GM19372 (cell line): ENCODE data around the gene PTPN22.
"Not testable (repeated sequence)": the region's sequence is repeated elsewhere in the genome, so short reads cannot be mapped to it uniquely, and the experiment has no call there.

Source experiments
- ATAC-seq: cut with Tn5 transposase; IDR thresholded peaks from one replicate; pipeline ENCODE4 v1.9.1; 2021; ENCODE audit warnings: mild to moderate bottlenecking, low read depth, moderate library complexity; ENCODE audit not compliant: unreplicated experiment

PTPN22 gene

GRCh38 chr1:113854234-113854633 is 17.3 kb downstream of the PTPN22 start:
- no peak for ATAC-seq

DNA sequence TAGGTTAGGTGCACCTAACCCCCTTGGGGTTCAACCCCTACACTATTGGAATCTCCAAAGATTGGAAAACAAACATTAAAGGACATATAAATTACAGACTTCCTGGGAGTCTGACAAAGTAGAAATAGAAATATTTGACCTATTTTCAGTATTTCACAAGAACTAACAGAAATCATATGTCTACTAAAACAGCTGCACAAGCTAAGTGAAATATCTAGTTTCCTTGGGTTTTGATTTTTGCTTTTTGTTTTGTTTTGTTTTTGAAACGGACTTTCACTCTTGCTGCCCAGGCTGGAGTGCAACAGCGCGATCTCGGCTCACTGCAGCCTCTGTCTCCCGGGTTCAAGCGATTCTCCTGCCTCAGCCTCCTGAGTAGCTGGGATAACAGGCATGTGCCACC is 18.8 kb downstream of the PTPN22 start:
- not testable (repeated sequence) for ATAC-seq

DNA sequence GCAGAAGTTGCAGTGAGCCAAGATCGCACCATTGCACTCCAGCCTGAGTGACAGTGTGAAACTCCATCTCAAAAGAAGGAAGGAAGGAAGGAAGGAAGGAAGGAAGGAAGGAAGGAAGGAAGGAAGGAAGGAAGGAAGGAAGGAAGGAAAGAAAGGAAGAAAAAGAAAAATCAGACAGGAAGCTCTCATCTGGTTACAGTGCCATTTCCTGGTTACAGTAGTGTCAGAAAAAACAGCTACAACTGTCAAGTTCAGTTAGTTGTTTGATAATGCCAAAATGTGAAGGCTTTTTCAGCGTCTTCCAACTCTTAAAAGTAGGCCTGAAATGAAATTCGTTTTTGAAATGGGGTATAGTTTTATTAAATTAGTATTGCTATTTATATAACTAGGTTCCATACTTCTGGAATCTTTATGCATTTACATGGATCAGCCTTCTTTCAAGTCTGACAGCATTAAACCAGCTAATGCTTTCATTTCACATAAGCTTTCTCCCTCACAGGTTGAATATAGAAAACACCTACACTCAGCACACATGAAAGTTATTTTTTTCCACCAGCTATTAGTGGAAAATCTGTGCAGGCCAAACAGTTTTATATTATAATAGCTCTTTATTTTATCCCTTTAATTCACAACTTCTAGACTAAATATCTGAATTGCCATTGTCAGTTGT is 21.2 kb downstream of the PTPN22 start:
- no peak for ATAC-seq

DNA sequence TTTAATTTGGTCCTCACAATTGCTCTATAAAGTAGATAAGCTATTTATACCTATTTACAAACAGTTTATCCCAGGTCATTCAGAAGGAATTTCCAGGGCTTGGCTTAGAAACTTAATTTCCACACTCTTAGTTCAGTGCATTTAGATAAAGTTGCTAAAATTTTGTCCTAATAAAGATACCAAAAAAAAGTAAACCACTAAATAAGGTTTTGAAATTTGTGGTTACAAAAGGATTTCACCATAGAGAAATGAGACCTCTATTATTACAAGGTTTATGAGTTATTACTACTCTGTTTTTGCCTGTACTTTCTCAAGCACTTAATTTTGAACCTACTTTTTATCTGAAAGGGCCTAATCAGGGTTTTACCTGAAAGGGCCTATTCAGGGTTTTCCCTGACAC is 22.4 kb downstream of the PTPN22 start:
- ATAC-seq, result no peak

- no peak for ATAC-seq
Observed at GRCh38 chr1:113846391-113847035, 25.0 kb downstream of the PTPN22 start.

- no peak for ATAC-seq
Observed at GRCh38 chr1:113836534-113836933, 35.0 kb downstream of the PTPN22 start.

DNA sequence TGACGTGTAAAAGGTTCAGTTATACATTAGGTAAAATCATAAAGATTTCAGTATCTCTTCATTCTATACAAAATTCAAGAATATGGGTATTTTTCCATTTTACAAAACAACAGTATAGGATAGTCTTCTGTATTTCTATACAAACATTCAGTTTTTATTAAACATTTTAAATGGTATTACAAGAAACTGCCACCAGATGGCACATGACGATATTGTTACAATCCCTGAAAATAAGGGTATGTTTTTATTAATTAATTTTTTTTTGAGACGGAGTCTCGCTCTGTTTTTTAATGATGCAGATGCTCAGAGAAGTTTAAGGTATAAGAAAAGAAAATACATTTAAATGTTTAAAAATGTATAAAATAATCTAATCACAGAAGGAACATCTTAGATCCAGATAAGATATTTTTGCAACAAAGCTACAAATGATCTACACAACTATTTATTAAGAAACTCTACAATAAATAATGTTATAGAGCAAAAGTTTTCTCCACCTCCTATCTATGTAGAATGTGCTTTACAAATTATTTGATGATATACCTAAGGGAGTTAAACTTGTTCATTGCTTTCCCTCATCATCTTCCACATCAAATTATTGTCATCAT is 35.7 kb downstream of the PTPN22 start:
- no peak for ATAC-seq

DNA sequence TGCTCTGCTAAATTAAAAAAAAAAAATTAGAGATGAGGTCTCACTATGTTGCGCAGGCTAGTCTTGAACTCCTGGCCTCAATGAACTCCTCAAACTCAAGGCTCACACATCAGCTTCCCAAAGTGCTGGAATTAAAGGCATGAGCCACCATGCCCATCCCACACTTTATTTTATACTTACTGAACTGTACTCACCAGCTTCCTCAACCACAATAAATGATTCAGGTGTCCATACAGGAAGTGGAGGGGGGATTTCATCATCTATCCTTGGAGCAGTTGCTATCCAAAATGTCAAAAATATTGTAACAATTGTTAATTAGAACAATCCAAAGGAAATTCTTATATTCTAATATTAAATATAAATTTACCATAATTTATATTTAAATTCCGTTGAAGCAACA is 36.8 kb downstream of the PTPN22 start:
- ATAC-seq, result no peak

GRCh38 chr1:113830039-113830438 is 41.5 kb downstream of the PTPN22 start:
- ATAC-seq, result no peak

DNA sequence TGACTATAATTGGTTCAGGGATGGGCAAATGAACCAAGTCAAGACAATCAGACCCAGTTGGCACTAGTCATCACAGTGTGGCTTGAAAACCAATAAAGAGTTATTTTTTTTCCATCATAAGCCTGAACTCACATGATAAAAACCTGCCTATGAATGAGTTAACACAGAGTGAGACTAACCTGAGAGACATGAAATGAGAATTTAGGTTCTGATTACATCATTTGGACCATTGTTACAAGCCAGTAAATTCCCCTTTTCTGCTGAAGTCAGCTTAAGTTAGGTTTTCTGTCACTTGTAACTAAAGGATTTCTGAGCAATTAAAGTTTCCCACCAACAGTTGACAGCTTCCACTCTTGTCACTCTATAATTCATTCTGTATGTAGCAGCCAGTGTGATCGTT is 49.6 kb downstream of the PTPN22 start:
- no peak for ATAC-seq

- no peak for ATAC-seq
Observed at GRCh38 chr1:113818578-113818977, 52.9 kb downstream of the PTPN22 start.

DNA sequence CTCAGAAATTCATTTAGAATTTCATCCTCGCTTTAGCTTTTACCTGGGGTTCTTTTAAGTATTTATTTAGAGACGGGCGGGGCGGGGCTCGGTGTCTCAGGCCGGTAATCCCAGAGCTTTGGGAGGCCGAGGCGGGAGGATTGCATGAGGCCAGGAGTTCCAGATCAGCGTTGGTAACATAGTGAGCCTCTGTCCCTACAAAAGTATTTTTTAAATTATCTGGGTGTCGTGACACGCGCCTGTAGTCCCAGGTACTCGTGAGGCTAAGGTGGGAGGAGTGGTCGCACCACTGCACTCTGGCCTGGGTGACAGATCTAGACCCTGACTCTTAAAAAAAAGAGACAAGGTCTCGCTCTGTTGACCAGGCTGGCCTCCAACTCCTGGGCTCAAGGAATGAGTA is 58.3 kb downstream of the PTPN22 start:
- ATAC-seq, result no peak

DNA sequence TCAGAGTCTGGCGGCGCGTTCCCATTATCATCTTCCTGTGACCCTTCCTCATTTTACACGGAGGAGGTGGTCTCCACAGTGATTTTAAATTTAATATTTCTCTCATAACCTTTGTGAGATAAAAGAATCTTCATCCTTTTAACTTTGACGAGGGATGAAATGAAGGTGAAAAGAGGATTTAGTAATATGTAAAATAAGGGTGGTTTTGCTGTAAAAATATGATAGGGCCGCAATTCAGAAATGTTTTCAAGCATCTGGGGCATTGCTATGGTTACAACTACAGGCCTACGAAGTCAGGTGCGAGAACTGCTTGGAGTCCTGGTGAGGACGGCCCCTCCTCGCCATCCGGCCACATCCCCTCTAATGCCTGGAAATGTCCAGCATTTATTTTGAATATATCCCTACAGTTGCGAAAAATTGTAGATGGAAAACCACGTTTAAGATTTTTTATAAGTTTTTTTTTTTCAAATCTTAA is 58.8 kb downstream of the PTPN22 start:
- ATAC-seq, result no peak

DNA sequence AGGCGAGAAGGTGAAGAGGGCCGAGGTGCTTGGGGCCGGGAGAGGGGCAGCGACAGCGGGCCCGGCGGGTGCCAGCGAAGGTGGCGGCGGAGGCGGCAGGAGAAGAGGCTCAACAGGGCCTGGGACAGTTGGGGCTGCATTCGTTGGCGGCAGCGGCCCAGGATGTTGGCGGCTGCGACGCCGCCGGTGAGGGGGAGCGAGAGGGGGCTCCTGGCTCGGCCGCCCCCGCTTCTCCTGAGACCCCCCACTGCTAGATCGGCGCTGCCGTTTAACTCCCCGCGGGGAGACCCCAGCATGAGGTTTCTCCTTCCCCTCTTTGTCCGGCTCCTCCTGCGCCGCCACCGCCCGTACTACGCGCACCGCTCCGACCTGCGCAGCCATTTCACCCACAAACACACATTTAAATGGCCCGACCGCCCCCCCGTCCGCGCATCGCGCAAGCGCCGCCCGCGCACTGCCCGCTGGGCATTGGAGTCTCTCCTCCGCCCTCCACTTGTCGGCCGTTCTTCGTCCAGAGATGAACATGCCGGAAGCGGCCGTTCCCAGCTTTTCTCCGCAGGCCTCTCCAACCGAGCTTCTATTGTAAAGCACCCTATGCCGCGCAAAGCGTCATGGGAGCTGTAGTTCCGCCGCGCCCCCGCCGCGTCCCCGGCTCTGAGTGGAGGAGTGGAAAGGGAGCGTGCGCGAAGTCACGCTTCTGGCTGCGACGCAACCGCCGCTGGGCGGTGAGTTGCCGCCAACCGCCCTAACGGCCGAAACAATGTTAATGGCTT is 59.4 kb downstream of the PTPN22 start, which contains the start of gene RSBN1:
Gene RSBN1 (minus strand): TSS at position 589 of the 773 bp plus-strand sequence. CDS start 64 bp downstream, at position 525.
- peak; percentile 87 for ATAC-seq

DNA sequence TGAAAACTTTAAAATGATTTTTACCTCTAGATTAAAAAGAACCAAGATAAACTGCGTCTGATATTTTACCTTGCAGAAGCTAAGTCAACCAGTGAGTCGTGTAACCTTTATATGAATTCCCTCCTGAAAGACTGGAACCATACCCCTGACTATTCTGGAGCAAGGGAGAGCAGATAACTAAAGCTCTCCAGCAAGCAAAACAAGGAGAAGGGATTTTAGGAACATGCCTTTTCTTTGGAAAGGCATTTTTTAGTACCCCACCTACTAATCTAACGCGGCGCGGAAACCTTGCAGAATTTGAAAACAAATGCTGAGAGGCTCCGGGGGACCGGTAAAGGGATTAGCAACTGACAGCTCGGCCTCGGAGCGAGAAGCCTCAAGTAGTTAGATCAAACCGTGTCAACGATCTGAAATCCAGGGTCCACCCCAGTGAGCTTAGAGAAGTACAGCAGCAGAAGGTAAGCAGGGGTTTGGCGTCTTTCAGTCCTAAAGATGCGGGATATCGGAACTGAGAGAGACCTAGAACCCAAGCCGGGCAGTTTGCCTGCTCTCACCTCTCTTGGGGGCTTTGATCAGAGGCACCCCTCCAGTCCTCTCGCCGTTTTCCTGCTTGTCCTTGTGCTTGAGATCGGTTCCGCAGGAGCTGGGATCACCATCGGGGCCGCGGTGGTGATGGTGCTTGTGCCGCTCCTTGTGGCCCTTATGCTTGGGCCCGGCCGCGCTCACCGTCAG is 60.2 kb downstream of the PTPN22 start:
- no peak for ATAC-seq

DNA sequence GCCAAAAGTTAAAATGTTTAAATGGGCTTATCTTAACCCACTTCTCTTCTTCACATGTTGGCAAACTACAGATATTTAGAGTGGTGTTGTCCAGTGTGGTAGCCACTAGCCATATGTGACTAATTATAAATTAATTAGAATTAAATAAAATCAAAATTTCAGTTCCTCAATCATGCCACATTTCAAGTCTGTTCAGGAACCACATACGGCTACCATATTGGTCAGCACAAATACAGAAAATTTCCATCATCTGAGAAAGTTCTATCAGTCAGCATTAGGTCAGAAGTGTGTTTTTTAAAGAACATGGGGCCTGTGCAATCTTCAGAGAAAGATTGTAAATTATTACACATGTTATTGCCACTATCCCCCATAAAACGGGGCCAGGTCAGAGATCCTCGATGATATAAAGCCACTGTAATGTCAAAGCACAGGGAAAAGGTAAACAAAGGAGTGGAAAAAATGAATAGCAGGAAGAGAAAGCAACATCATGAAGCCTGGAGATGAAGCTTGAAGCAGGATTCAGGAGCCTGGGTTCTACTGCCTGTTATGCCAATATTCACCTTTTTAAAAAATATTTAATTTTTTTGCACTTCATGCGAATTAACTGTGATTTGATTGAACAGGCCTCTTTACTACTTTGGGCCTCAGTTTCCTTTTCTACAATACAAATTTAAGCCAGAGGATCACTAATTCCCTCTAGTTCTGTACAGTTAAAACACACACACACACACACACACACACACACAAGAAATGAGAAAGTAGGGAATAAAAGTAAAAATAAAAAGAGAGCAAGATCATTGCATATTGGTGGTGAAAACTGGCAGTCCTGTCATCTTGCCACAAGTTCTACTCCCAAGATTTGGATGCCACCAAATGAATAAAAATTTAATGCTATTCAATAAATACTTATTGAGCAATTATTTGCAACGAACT is 61.6 kb downstream of the PTPN22 start:
- ATAC-seq, result no peak

DNA sequence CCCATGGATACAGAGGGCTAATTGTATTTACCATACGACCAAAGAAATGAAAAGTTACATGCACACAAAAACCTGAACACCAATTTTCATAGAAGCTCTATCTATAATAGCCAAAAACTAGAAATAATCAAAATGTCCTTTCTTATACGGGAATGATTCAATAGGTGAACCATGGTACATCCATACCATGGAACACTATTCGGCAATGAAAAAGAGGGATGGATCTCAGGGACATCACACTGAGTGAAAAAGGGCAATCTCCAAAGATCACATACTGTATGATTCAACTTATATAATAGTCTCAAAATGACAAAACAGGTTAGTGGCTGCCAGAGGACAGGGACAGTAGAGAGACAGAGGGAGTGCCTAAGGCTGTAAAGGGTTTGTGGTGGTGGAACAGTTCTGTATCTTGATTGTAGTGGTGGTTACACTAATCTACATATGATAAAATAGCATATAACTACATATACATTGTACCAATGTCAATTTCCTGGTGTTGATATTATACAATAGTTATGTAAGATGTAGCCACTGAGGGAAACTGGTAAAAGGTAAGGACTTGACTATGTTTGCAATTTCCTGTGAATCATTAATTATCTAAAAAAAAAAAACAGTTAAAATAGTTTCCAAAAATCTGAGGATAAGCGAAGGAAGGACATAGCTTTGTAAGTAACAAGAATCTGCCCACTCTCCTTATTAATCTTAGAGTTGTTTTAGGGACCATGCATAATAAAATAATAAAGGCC is 62.9 kb downstream of the PTPN22 start:
- no peak for ATAC-seq

- ATAC-seq, result no peak
Observed at GRCh38 chr1:113805639-113806038, 65.9 kb downstream of the PTPN22 start.

GRCh38 chr1:113805256-113805531 is 66.3 kb downstream of the PTPN22 start:
- no peak for ATAC-seq
